ENCODE data around the gene RHOG.
"Not testable (repeated sequence)": the region's sequence is repeated elsewhere in the genome, so short reads cannot be mapped to it uniquely, and the experiment has no call there.

RHOG gene

GRCh38 chr11:3840870-3841425 lies at the start of gene RHOG:
Gene RHOG, minus strand, starts transcription at chr11:3840959. Its CDS starts 12,821 bp downstream, at chr11:3828138.
- DNase-seq, result peak; percentile 48

GRCh38 chr11:3890014-3890413 lies 49.3 kb upstream of the RHOG start:
- DNase-seq, result no peak

- DNase-seq, result no peak
Observed at GRCh38 chr11:3888876-3889275, 48.1 kb upstream of the RHOG start.

- DNase-seq, result no peak
Observed at GRCh38 chr11:3886985-3887384, 46.2 kb upstream of the RHOG start.

GRCh38 chr11:3885855-3886254 lies 45.1 kb upstream of the RHOG start:
- no peak for DNase-seq

- no peak for DNase-seq
Observed at GRCh38 chr11:3882655-3883054, 41.9 kb upstream of the RHOG start.

GRCh38 chr11:3880724-3881123 lies 40.0 kb upstream of the RHOG start:
- no peak for DNase-seq

GRCh38 chr11:3879967-3880542 lies 39.3 kb upstream of the RHOG start:
- no peak for DNase-seq

- no peak for DNase-seq
Observed at GRCh38 chr11:3879216-3879966, 38.6 kb upstream of the RHOG start.

- DNase-seq, result no peak
Observed at GRCh38 chr11:3878258-3878584, 37.5 kb upstream of the RHOG start.

GRCh38 chr11:3877364-3878257 lies 36.9 kb upstream of the RHOG start:
- DNase-seq, result no peak

GRCh38 chr11:3876613-3877012 lies 35.9 kb upstream of the RHOG start:
- DNase-seq, result no peak

- no peak for DNase-seq
Observed at GRCh38 chr11:3873712-3874349, 33.1 kb upstream of the RHOG start.

- no peak for DNase-seq
Observed at GRCh38 chr11:3867209-3868091, 26.7 kb upstream of the RHOG start.

- DNase-seq, result no peak
Observed at GRCh38 chr11:3866836-3867208, 26.1 kb upstream of the RHOG start.

GRCh38 chr11:3866206-3866605 lies 25.4 kb upstream of the RHOG start:
- DNase-seq, result no peak

GRCh38 chr11:3865388-3866193 lies 24.8 kb upstream of the RHOG start:
- no peak for DNase-seq

GRCh38 chr11:3861683-3862082 lies 20.9 kb upstream of the RHOG start:
- no peak for DNase-seq

- DNase-seq, result not testable (repeated sequence)
Observed at GRCh38 chr11:3860898-3861393, 20.2 kb upstream of the RHOG start.

- no peak for DNase-seq
Observed at GRCh38 chr11:3860375-3860774, 19.6 kb upstream of the RHOG start.

GRCh38 chr11:3859373-3859881 lies 18.7 kb upstream of the RHOG start:
- DNase-seq, result no peak
